OCI-LY3 (cell line): Measurements from ENCODE around the gene ZNF24.

Experiments used
- EZH2phosphoT487 ChIP-seq: fragments of 200-600 bp; shearing (Covaris generic); IDR thresholded peaks from 2 replicates; pipeline ENCODE4 v1.6.1; 2018; ENCODE audit warnings: antibody characterized with exemption, mixed run types, low read depth
- TF ChIP-seq, protein P1 (sequence below): fragments of 200-600, 300-600 bp; sonication (generic); IDR thresholded peaks from 2 replicates; pipeline ENCODE4 v1.5.1; 2014; ENCODE audit warnings: antibody characterized with exemption, low read length, low read depth

DNA sequence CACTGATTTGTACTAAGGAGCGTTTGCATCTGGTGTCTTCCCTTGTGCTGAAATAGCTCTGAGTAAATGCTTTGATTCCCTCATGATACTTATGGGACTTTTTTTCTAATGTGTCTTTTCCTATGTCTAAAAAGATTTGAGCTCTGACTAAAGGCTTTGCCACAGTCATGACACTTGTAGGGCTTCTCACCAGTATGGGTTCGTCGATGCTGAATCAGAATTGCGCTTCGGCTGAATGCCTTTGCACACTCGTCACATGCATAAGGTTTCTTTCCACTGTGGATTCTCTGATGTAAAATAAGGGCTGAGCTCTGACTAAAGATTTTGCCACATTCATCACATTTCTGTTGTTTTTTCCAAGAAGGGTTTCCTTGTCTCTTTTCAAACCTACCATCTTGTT, 24.9 kb upstream of the ZNF24 start:
- TF ChIP-seq, protein P1, sequence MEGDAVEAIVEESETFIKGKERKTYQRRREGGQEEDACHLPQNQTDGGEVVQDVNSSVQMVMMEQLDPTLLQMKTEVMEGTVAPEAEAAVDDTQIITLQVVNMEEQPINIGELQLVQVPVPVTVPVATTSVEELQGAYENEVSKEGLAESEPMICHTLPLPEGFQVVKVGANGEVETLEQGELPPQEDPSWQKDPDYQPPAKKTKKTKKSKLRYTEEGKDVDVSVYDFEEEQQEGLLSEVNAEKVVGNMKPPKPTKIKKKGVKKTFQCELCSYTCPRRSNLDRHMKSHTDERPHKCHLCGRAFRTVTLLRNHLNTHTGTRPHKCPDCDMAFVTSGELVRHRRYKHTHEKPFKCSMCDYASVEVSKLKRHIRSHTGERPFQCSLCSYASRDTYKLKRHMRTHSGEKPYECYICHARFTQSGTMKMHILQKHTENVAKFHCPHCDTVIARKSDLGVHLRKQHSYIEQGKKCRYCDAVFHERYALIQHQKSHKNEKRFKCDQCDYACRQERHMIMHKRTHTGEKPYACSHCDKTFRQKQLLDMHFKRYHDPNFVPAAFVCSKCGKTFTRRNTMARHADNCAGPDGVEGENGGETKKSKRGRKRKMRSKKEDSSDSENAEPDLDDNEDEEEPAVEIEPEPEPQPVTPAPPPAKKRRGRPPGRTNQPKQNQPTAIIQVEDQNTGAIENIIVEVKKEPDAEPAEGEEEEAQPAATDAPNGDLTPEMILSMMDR: no peak
- no peak for TF ChIP-seq EZH2phosphoT487
